ENCODE data around the gene POGK. TPM values are rescaled to one million over a fixed set of nuclear protein-coding genes. Genes with fewer than 3 reads are reported as not detected.
A peak's percentile ranks its signal among the peaks of the same experiment; 100 is the strongest.

The POGK gene
- total and polyA plus RNA-seq, 2 experiments from 2014 or later = 10.9 to 31.4 TPM

DNA sequence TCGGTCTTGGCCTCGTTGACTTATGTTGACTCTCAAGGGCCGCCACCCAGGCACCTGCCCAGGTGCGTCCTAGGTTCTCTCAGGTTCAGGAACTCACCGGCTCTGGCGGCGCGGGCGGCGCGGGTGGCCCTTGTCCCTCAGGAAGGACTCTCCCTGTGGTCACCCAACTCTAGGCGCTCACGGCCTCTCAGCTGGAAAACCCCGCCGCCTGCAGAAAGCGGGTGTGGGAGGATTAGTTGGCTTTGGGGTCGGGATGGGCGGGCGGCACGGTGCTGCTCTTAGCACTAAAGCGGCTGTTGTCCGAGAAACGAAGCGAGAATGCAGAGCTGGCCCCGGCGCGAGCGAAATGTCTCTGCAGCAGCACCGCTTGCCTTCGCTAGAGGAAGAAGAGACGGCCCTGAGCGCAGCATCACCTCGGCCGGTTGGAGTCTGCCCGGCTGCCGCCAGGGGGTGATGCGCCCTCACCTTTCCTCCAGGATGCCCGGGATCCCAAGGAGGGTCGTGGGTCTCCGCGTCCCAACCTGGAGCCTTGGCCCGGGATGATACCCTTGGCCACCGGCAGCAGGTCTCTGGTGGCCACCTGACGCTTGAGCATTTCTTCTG, 44.9 kb downstream of the POGK start (continued):
- TF ChIP-seq, protein P1, sequence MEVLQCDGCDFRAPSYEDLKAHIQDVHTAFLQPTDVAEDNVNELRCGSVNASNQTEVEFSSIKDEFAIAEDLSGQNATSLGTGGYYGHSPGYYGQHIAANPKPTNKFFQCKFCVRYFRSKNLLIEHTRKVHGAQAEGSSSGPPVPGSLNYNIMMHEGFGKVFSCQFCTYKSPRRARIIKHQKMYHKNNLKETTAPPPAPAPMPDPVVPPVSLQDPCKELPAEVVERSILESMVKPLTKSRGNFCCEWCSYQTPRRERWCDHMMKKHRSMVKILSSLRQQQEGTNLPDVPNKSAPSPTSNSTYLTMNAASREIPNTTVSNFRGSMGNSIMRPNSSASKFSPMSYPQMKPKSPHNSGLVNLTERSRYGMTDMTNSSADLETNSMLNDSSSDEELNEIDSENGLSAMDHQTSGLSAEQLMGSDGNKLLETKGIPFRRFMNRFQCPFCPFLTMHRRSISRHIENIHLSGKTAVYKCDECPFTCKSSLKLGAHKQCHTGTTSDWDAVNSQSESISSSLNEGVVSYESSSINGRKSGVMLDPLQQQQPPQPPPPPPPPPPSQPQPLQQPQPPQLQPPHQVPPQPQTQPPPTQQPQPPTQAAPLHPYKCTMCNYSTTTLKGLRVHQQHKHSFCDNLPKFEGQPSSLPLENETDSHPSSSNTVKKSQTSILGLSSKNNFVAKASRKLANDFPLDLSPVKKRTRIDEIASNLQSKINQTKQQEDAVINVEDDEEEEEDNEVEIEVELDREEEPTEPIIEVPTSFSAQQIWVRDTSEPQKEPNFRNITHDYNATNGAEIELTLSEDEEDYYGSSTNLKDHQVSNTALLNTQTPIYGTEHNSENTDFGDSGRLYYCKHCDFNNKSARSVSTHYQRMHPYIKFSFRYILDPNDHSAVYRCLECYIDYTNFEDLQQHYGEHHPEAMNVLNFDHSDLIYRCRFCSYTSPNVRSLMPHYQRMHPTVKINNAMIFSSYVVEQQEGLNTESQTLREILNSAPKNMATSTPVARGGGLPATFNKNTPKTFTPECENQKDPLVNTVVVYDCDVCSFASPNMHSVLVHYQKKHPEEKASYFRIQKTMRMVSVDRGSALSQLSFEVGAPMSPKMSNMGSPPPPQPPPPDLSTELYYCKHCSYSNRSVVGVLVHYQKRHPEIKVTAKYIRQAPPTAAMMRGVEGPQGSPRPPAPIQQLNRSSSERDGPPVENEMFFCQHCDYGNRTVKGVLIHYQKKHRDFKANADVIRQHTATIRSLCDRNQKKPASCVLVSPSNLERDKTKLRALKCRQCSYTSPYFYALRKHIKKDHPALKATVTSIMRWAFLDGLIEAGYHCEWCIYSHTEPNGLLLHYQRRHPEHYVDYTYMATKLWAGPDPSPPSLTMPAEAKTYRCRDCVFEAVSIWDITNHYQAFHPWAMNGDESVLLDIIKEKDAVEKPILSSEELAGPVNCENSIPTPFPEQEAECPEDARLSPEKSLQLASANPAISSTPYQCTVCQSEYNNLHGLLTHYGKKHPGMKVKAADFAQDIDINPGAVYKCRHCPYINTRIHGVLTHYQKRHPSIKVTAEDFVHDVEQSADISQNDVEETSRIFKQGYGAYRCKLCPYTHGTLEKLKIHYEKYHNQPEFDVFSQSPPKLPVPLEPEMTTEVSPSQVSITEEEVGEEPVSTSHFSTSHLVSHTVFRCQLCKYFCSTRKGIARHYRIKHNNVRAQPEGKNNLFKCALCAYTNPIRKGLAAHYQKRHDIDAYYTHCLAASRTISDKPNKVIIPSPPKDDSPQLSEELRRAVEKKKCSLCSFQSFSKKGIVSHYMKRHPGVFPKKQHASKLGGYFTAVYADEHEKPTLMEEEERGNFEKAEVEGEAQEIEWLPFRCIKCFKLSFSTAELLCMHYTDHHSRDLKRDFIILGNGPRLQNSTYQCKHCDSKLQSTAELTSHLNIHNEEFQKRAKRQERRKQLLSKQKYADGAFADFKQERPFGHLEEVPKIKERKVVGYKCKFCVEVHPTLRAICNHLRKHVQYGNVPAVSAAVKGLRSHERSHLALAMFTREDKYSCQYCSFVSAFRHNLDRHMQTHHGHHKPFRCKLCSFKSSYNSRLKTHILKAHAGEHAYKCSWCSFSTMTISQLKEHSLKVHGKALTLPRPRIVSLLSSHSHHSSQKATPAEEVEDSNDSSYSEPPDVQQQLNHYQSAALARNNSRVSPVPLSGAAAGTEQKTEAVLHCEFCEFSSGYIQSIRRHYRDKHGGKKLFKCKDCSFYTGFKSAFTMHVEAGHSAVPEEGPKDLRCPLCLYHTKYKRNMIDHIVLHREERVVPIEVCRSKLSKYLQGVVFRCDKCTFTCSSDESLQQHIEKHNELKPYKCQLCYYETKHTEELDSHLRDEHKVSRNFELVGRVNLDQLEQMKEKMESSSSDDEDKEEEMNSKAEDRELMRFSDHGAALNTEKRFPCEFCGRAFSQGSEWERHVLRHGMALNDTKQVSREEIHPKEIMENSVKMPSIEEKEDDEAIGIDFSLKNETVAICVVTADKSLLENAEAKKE (CRISPR knock-in tag; IDR thresholded peaks at IDR 0.05) = peak; percentile 58; the same call in 1 of the 2 replicates
- TF ChIP-seq, protein P2, sequence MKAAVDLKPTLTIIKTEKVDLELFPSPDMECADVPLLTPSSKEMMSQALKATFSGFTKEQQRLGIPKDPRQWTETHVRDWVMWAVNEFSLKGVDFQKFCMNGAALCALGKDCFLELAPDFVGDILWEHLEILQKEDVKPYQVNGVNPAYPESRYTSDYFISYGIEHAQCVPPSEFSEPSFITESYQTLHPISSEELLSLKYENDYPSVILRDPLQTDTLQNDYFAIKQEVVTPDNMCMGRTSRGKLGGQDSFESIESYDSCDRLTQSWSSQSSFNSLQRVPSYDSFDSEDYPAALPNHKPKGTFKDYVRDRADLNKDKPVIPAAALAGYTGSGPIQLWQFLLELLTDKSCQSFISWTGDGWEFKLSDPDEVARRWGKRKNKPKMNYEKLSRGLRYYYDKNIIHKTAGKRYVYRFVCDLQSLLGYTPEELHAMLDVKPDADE (IDR thresholded peaks at IDR 0.05) = no peak
- TF ChIP-seq STAT1 (IDR thresholded peaks at IDR 0.05; ENCODE audit: unreplicated experiment) (no peak), ZNF114 (CRISPR knock-in tag; IDR thresholded peaks at IDR 0.05) (no peak), NANOG (IDR thresholded peaks at IDR 0.05; ENCODE audit: borderline replicate concordance) (no peak), EZH2 (IDR thresholded peaks at IDR 0.05; ENCODE audit: low read depth, unreplicated experiment) (no peak), EZH2phosphoT487 (IDR thresholded peaks at IDR 0.05; ENCODE audit: unreplicated experiment) (no peak)
- TF ChIP-seq, protein P3, sequence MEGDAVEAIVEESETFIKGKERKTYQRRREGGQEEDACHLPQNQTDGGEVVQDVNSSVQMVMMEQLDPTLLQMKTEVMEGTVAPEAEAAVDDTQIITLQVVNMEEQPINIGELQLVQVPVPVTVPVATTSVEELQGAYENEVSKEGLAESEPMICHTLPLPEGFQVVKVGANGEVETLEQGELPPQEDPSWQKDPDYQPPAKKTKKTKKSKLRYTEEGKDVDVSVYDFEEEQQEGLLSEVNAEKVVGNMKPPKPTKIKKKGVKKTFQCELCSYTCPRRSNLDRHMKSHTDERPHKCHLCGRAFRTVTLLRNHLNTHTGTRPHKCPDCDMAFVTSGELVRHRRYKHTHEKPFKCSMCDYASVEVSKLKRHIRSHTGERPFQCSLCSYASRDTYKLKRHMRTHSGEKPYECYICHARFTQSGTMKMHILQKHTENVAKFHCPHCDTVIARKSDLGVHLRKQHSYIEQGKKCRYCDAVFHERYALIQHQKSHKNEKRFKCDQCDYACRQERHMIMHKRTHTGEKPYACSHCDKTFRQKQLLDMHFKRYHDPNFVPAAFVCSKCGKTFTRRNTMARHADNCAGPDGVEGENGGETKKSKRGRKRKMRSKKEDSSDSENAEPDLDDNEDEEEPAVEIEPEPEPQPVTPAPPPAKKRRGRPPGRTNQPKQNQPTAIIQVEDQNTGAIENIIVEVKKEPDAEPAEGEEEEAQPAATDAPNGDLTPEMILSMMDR (conservative IDR thresholded peaks at IDR 0.05; ENCODE audit: low read depth in 2 of 2) = peak; percentile 71 to 93
